NCI-H1048 (cell line): Measurements from ENCODE around the gene CD46.

Experiments used
- DNase-seq: peaks from one replicate; lab custom pipeline; 2025; lab: John Stamatoyannopoulos, UW

The CD46 gene

DNA sequence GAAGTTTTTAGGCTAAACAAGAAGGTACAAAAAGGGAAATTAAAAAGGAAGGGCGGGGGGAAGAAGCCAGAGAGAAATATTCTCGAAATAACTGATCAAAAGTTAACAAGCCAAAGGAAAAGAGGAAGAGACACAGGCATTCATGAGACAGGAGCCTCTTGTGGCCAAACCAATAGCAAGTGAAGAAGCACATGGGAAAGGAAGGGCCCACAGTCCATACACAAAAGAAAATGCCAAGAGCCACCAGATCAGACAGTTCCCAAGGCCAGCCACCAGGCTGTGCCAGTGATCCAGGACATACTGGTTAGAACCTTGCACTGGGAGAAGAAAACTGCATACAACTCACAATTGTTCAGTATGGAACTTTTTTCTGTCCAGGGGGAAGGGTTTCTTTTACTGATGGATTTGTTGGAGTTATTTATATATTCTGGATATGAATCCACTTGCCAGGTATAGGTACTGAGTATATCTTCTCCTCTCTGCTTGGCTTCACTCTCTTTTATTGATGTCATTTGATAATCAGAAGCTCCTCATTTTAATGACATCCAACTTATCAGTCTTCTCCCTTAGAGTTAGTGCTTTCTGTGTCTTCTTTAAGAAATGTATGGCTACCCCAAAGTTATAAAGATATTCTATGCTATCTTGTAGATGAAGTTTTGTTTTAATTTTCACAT is 76.8 kb downstream of the CD46 start:
- DNase-seq = no peak

DNA sequence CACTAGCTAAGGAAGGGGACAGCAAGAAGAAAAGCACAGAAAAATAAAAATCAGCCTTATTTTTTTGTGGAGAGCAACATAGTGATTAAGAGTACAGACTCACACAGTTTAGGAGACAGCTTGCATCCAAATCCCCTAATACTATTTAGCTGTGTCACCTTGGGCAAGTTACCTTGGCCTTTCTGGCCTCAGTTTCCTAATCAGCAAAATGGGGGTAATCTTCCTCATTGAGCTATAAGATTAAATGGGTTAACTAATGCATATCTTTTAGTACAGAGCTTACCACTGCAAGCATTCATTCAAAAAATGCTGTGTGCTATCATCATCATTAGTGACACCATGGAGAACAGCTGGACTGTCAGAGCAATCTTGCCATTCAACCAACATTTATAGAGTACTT is 77.7 kb downstream of the CD46 start:
- DNase-seq = no peak

DNA sequence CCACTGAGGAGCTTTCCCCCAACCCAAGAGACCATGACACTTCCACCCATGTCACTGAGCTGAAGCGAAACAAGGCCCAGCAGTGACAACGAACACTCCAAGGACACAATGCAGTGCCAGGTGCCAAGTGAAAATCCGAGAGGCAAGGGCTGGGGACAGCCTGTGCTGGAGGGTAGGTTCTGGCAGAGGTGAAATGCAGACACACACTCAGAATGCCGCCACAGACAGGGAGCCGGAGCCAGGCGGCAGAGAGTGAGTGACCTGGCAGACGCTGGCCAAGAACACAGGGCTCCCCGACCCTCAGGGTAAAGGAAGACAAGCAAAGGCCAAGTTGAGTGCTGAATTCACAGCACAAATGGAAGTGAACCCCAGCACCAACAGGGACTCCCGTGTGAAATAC is 78.9 kb downstream of the CD46 start:
- DNase-seq = no peak

DNA sequence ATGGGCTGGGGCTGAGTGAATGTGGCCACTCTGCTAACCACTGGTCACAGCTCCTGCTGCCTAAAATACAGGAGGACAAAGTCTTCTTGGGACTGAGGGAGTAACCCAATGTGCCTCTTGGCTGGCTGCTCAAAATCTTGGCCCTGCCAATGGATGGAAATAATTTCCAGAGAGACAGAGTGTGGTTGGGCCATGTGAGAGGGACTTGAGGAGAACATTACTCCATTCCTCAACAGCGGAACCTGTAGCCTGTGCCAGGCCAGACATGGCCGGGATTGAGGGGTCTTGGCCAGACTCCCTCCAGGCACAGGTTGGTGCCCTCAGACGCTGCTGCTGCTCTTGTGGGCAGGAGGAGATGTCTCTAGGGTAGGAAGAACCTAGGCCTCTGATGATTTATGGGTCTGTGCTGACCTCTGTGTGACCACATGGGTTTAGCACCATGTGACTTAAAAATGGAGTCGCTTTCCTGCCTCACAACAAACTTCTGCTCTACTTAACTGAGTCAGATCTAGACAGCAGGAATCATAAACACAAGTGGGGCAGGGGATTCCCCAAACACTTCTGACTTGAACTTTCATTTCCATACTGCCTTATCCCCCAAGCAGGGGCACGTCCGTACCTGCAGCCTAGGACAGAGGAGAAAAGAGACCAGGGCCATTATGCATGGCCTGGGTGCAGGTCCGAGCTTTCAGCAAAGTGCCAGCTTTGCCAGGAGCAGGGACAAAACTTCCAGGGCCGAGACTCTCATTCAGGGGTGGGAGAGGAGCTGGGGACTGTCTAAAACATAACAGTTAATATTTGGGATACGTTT is 79.9 kb downstream of the CD46 start:
- no peak for DNase-seq

DNA sequence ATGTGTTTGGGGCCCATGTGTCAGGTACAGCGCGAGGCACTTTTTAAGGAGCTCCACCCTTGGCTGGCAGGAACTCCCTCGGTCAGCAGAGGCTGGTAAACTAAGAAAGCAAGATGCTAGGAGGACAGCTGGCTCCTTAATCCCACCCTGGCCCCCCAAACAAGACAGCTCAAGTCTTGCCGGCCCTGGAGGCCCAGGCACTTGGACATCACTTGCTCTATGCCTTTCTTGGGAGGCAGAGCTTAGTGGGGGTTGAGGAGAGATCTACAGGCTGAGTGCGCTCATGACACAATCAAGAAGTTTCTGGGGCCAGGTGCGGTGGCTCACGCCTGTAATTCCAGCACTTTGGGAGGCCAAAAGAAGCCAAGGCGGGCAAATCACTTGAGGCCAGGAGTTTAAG is 80.9 kb downstream of the CD46 start:
- DNase-seq = no peak

DNA sequence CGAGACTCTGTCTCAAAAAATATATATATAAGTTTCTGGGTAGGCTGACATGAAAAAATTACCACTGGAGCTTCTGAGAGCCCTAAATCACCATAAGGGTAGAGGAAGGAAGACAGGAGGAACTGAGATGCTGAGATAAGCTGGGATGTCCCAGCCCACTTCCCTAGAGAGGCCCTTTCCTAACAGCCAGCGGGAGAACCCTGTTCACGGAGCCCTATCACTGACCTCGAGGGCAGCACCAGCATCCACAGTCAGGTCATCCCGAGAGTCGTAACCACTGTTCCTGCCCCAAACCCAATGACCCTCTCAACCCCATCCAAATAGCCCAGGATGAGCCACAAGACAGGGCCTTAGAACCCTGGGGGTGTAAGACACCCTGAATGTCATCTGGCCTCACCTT is 81.5 kb downstream of the CD46 start:
- no peak for DNase-seq

DNA sequence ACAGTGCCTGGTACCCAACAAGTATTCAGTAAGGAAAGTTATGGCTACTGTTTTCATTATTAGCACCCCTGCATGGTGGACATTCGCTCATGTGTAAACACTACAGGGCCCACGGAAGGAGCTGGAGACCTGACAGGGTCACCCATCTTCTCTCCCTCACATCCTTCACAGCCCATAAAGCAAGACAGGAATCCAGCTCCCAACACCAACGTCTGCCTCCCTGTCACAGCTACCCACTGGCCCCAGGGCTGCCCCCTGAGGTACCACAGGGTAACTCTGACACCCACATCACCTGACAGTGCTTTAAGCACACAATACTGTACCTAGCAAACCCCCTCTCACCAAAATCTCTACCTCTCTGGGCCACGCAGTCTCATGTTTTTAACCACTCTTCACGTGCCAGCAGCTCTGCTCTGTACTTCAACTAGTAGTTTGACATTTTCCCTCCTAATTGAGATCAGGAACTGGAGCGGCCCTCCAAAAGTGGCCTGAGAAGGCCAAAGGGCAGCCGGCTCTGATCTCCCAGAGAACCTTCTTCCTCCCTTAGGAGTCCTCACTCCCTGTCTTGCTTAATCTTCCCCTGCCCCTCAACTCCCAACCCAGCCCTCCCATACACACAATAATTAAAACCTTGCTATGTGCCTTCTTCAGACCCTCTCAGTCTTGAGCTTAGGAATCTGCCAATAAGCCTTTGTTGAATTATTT is 82.3 kb downstream of the CD46 start:
- DNase-seq = no peak

DNA sequence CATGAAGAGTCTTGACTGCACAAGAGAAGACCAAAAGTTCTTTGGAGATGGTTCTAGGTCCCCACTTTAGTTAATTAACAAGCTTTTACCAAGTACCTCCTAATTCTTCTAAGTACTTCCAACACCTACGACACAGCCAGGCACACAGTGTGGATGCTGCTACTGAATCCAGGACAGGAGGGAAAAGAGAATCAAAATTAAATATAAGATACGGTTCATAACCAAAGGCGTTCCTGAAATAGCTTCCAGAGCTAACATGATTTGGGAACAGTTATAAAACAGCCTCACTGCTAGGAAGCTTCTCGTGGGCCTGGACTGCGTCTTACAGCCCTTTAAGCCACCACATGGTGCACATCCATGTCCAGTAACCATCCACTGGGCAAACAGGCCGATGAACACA is 84.1 kb downstream of the CD46 start:
- DNase-seq = no peak

DNA sequence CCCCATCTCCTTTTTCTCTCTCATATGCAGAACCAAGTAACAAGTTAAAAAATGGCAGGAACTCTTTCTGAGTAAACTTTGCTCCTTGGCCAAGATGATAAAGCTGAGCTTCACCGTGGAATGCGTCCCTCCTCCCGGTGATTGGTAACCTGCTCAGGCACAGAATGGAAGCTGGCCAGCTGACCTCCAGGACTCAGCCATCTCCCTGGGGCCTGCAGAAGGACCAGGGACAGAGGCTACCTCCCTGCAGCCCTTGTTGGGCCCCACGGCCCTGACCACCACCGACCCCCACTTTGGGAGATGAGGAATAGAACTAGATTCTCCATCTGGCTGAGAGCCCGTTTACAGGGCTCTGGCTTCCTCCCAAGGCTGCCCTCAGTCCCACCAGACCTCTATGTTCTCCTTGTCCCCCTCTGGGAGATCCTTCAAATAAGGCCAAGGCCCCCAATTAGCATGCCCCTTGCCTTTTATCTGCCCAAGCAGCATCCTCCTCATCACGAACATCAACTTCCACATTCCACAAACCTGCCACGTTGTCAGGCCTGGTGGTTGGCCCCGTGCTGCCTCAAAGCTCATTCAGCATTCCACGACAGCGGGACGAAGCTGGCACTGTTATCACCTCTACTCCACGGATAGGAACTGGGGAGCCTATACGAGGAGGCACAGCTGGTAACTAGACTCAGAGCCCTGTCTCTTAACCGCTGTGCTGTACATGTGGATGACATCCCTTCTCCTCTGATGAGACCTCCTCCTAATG is 84.9 kb downstream of the CD46 start:
- DNase-seq = no peak

DNA sequence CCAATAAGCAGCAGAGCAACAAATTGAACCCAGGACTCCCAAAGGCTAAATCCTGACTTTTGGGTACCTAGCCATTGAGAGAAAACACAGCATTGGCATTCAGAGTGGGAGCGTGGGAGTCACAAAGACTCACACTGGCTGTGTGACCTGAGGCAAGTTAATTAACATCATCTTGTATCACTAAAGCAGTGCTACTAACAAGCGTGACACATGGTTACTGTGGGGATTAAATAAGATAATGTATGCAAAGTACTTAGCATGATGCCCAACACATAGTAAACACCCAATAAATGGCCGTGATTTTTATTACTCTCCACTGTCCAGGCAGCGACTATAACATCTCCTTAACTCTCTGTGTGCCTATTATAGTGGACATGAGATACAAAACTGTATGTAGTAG is 85.8 kb downstream of the CD46 start:
- no peak for DNase-seq

DNA sequence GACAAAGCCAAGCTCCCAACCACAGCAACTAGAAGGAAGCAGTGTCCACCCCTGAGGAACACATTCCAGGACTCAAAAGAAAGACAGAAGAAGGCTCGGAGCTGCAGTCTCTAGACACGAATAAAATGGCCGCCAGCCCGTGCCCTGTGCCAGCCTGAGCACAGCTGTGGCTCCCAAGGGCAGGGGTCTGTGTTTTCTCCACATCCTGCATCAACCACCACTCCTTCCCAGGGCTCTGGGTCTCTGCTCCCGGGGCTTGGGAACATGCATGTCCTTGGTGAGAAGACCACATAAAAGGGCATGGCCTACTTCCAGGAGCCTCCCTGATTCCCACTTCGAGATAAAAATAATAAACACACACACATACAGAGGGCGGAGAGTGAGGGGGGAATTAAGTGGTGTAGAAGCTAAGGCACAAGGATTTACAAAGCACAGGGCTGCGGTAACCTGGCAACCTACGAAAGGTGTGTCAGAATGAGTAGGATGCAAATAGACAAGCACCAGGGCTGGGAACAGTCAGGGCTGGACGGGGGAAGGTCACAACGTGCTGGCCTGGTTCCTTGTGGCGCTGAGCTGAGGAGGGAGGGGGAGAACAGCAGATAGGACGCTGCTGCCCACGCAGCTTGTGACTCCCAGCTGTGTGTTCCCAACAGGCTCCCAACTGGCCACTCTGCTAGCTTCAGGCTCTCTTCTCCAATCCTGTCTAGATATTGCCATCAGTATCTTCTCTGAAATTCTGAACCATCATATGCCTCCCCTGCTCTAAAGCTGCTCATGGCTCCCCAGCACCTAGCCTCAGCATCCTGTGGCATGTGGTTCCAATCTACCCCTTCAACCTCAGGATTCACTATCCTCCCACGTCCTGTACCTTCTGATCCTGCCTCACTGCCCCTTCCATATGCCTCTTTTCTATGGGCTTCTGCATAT is 86.6 kb downstream of the CD46 start:
- no peak for DNase-seq

DNA sequence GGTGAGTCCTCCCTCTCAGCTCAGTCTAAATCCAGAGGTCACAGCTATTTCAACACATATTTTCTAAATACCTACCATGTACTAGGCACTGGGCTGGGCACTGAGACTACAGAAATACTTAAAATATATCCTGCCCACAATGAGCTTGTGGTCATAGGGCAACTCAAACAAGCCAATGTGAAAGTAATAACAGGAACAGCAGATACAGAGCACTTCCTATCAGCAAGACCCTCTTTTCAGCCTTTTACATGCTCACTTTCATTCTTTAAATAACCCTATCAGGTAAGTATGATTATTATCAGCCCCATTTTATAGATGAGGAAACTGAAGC is 87.2 kb downstream of the CD46 start:
- DNase-seq = no peak

DNA sequence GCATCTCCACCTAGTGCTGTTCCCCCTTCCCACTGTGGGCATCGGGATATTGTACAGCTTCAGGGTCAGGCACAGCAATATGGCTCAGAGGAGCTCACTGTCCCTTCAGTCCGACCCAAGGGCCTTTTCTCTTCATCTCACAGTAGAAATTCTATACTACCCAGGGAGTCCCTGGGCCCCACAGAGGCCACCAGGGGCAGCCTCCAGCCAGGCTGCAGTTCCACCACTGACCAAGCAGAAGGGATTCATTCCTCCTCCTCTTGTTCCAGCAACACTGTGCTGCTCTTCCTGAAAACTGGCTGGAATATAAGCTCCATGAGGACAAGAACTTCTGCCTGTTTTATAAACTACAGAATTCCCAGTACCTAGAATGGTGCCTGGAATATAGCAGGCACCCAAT is 88.5 kb downstream of the CD46 start:
- no peak for DNase-seq

DNA sequence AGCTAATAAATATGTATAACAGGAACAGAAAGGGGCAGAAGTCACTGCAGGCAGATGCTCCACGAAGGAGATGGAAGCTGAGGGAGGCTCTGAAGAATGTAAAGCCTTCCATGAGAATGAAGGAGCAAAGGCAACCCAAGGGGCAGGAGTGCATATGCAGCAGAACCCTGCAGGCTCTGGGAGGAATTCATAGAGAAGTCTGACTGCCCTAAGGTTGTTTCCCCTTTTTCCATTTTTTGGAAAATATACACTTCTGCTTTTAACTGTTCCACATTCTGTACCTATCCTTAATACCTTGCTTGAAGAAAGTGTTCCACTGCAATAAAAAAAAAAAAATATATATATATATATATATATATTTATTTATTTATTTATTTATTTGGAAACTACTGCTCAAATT is 89.4 kb downstream of the CD46 start:
- DNase-seq = no peak

DNA sequence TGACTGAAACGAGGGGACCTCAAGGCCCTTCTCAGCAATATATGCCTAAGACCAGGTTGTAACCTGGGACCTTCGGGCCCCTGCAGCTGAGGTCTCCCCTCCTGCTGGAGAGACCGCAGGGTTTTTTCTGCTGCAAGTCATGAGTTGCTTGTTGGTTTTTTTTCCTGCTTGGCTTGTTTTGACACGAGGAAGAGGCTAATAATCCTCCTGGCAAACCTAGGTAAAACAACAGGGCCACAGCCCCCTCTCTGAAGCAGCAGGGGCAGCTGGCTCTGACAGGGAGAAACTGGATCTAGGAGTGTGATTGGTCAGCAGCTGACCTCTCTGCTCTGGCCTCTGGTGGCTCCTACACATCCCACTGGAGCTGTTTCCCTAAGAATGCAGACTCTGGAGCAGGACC is 90.0 kb downstream of the CD46 start:
- DNase-seq = no peak

DNA sequence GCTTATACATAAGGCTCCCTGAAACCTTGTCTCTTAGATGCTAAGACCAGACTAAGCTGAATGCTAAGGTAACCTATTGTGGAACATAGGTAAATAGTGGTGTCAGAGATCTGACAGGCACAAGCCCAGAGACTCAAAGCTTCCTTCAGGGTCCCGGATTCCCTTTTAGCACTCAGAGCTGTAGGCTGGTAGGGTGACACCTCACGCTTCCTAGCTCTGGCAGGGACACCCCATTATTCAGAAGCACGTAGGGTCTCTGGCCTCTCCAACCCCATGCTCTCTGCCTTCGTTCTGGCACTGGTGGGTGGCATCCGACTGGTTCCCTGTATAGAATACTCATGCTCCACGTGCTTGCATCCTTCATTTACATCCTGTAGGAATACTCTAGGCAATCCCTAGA is 90.7 kb downstream of the CD46 start:
- no peak for DNase-seq

DNA sequence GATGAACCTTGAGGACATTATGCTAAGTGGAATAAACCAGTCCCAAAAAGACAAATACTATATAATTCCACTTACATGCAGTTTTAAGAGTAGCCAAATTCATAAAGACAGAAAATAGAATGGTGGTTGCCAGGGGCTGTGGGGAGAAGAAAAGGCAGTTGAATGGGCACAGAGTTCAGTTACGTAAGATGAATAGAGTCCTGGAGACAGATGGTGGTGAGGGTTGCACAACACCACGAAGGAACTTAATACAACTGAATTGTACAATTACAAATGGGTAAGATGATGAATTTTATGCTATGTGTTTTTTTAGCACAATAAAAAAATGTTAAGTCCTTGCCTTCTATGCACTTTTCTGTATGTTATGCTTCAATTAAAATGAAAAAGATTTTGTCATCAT is 92.5 kb downstream of the CD46 start:
- no peak for DNase-seq
